Activated gamma-delta T cell treated with Interleukin-2 at 50 U/mL for 16 hours (primary cell): ENCODE results near the gene SEMA3C.
"Not testable (repeated sequence)": the region's sequence is repeated elsewhere in the genome, so short reads cannot be mapped to it uniquely, and the experiment has no call there.

Experiments
- DNase-seq: peaks from one replicate; pipeline ENCODE4 v3.0.0-alpha.2; 2020

The SEMA3C gene

GRCh38 chr7:80918909-80919721 lies at the start of gene SEMA3C:
TSS of gene SEMA3C (minus strand) at chr7:80919051. CDS start at chr7:80916781, 2,270 bp downstream.
- no peak for DNase-seq

GRCh38 chr7:80968606-80969005 lies 49.8 kb upstream of the SEMA3C start:
- DNase-seq = no peak

GRCh38 chr7:80967917-80968297 lies 49.1 kb upstream of the SEMA3C start:
- DNase-seq = no peak

GRCh38 chr7:80967071-80967916 lies 48.4 kb upstream of the SEMA3C start:
- DNase-seq = no peak

- DNase-seq = no peak
Observed at GRCh38 chr7:80960244-80960795, 41.5 kb upstream of the SEMA3C start.

GRCh38 chr7:80957226-80957777 lies 38.5 kb upstream of the SEMA3C start:
- DNase-seq = no peak

- DNase-seq = no peak
Observed at GRCh38 chr7:80954191-80954590, 35.3 kb upstream of the SEMA3C start.

- no peak for DNase-seq
Observed at GRCh38 chr7:80950550-80950967, 31.7 kb upstream of the SEMA3C start.

- no peak for DNase-seq
Observed at GRCh38 chr7:80949449-80949848, 30.6 kb upstream of the SEMA3C start.

GRCh38 chr7:80946858-80947257 lies 28.0 kb upstream of the SEMA3C start:
- DNase-seq = no peak

- DNase-seq = no peak
Observed at GRCh38 chr7:80945976-80946375, 27.1 kb upstream of the SEMA3C start.

GRCh38 chr7:80943342-80943741 lies 24.5 kb upstream of the SEMA3C start:
- no peak for DNase-seq

GRCh38 chr7:80942261-80943041 lies 23.6 kb upstream of the SEMA3C start:
- no peak for DNase-seq

GRCh38 chr7:80941208-80941758 lies 22.4 kb upstream of the SEMA3C start:
- no peak for DNase-seq

GRCh38 chr7:80940539-80941207 lies 21.8 kb upstream of the SEMA3C start:
- DNase-seq = no peak

GRCh38 chr7:80937336-80937735 lies 18.5 kb upstream of the SEMA3C start:
- DNase-seq = no peak

GRCh38 chr7:80935991-80936780 lies 17.3 kb upstream of the SEMA3C start:
- DNase-seq = no peak

- DNase-seq = no peak
Observed at GRCh38 chr7:80934321-80934720, 15.5 kb upstream of the SEMA3C start.

- no peak for DNase-seq
Observed at GRCh38 chr7:80932536-80932935, 13.7 kb upstream of the SEMA3C start.

GRCh38 chr7:80929619-80930018 lies 10.8 kb upstream of the SEMA3C start:
- no peak for DNase-seq

GRCh38 chr7:80926955-80927354 lies 8.1 kb upstream of the SEMA3C start:
- not testable (repeated sequence) for DNase-seq
